HCT116 (cell line): ENCODE data around the gene XAB2.

ENCODE experiments used
- CTCF ChIP-seq, 3 experiments: fragments of 200-600 bp in 1 of 3; sonication (generic) in 1 of 3; IDR thresholded peaks in 2 of 3; conservative IDR thresholded peaks in 1 of 3; 2 replicates each; pipeline ENCODE4 v1.5.1; 2012 to 2017; ENCODE audit warnings: low read depth in 2 of 3, low read length in 2 of 3, antibody characterized with exemption in 1 of 3, borderline replicate concordance in 1 of 3, control low read depth in 1 of 3, mild to moderate bottlenecking in 1 of 3, mixed read lengths in 1 of 3, mixed run types in 1 of 3, moderate library complexity in 1 of 3; ENCODE audit not compliant: insufficient read depth in 1 of 3
- EZH2phosphoT487 ChIP-seq: fragments of 200-600 bp; IDR thresholded peaks from 2 replicates; pipeline ENCODE4 v1.6.1; 2018; ENCODE audit warnings: antibody characterized with exemption, borderline replicate concordance
- MAX ChIP-seq: IDR thresholded peaks from 2 replicates; pipeline ENCODE4 v1.6.1; 2012
- POLR2A ChIP-seq: IDR thresholded peaks from 2 replicates; pipeline ENCODE4 v1.7.0; 2011; ENCODE audit warnings: borderline replicate concordance; ENCODE audit not compliant: insufficient read depth, insufficient read length; ENCODE audit errors: extremely low read depth
- POLR2AphosphoS5 ChIP-seq: IDR thresholded peaks from 2 replicates; pipeline ENCODE4 v1.6.1; 2011; ENCODE audit warnings: mild to moderate bottlenecking, low read depth, low read length, moderate library complexity
- SIN3A ChIP-seq: IDR thresholded peaks from 2 replicates; pipeline ENCODE4 v1.6.1; 2012; ENCODE audit warnings: low read depth
- SRF ChIP-seq: IDR thresholded peaks from 2 replicates; pipeline ENCODE4 v1.6.1; 2012; ENCODE audit warnings: low read depth

- TF ChIP-seq SRF = no peak
- TF ChIP-seq POLR2AphosphoS5 = no peak; the same call in none of the 2 replicates
- no peak for TF ChIP-seq EZH2phosphoT487
- no peak for TF ChIP-seq SIN3A
- TF ChIP-seq POLR2A = peak; percentile 53
- no peak for TF ChIP-seq CTCF (IDR thresholded peaks at IDR 0.05 in 2 of 3, conservative IDR thresholded peaks at IDR 0.05 in 1 of 3; ENCODE audit: borderline replicate concordance in 1 of 3, insufficient read depth in 1 of 3, low read depth in 2 of 3, low read length in 2 of 3)
- no peak for TF ChIP-seq MAX
Observed at GRCh38 chr19:7595466-7596133, 33.7 kb downstream of the XAB2 start, which contains the start of gene CAMSAP3.
